ENCODE measurements around the gene LRP11. TPM values are rescaled to one million over a fixed set of nuclear protein-coding genes. Genes with fewer than 3 reads are reported as not detected.
"Not testable (repeated sequence)": the region's sequence is repeated elsewhere in the genome, so short reads cannot be mapped to it uniquely, and the experiment has no call there.

LRP11 gene
- total RNA-seq, 1 experiment from 2014 or later = 43.9 TPM

GRCh38 chr6:149897855-149898744 lies 33.9 kb upstream of the LRP11 start, which contains the start of gene RAET1E:
Gene RAET1E (minus strand): TSS chr6:149898113. CDS start chr6:149890901, 7,212 bp downstream.
- DNase-seq (ENCODE audit: low spot score) = no peak

DNA sequence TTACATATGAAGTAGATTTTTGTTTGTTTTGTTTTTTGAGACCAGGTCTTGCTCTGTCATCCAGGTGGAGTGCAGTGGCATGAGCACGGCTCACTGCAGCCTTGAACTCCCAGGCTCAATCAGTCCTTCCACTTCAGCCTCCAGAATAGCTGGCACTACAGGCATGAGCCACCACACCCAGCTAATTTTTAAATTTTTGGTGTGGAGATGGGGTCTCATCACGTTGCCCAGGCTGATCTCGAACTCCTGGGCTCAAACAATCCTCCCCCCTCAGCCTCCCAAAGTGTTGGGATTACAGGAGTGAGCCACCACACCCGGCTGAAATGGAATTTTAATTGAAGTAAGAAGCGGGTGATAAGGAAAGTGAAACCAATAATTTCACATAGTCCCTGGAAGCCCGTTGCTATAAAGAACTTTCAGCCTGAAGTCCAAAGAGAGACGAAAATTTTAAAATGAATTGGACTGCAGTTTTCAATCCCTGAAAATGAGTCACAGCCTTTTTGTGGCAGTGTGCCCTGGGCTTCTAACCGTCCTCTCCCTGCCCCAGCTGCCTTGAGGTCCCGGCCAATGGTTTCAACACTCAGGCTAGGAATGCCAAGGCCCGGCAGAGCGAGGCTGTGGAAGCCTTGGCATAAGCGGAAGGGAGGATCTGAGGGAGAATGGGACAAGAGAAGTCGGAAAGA lies 33.0 kb upstream of the LRP11 start:
- peak; percentile 85 for DNase-seq (ENCODE audit: low spot score)

DNA sequence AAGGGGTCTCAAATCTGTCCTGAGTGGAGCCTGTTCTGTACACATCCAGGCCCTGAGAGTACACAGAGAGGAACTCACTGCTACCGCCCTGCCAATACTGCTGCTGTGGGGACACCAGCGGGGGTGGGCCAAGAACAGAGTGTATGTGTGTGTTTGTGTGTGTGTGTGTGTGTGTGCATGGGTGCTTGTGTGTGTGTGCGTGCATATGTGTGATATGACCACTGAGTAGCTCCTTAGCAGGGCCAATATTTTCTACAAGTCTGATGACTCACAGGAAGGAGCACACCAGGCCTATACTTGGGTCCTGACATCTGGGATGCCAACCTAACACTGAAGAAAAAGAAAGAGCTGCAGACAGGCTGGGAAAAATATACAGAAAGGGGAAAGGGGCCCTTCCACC lies 32.3 kb upstream of the LRP11 start:
- peak; percentile 36 for DNase-seq (ENCODE audit: low spot score)

GRCh38 chr6:149895833-149896271 lies 31.7 kb upstream of the LRP11 start:
- DNase-seq (ENCODE audit: low spot score) = peak; percentile 90

GRCh38 chr6:149895048-149895590 lies 31.0 kb upstream of the LRP11 start:
- peak; percentile 65 for DNase-seq (ENCODE audit: low spot score)

DNA sequence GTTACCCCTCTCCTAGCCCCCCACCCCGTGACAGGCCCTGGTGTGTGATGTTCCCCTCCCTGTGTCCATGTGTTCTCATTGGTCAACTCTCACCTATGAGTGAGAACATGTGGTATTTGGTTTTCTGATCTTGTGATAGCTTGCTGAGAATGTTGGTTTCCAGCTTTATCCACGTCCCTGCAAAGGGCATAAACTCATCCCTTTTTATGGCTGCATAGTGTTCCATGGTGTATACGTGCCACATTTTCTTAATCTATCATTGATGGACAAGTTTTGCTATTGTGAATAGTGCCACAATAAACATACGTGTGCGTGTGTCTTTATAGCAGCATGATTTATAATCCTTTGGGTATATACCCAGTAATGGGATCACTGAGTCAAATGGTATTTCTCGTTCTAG lies 27.7 kb upstream of the LRP11 start:
- DNase-seq (ENCODE audit: low spot score) = not testable (repeated sequence)

DNA sequence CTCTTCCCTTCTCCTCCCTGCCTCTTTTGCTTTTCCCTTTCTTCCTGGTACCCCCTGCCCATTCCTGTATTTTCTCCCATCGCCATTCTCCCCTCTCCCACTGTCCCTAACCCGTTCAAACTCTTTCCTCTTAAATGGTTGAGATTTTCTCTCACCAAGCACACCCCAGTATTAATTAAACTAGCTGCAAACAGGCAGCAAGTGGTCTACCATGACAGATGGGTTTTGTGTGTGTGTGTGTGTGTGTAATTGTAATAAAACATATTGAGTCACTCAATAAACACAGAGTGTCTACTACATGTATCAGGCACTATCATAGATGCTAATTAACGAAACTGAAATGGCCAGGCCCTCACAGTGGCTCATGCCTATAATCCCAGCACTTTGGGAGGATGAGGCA lies 27.1 kb upstream of the LRP11 start:
- DNase-seq (ENCODE audit: low spot score) = no peak

- DNase-seq (ENCODE audit: low spot score) = no peak
Observed at GRCh38 chr6:149890629-149891045, 26.5 kb upstream of the LRP11 start.

GRCh38 chr6:149889326-149889725 lies 25.2 kb upstream of the LRP11 start:
- no peak for DNase-seq (ENCODE audit: low spot score)

- no peak for DNase-seq (ENCODE audit: low spot score)
Observed at GRCh38 chr6:149888659-149889058, 24.5 kb upstream of the LRP11 start.

- DNase-seq (ENCODE audit: low spot score) = no peak
Observed at GRCh38 chr6:149888093-149888492, 23.9 kb upstream of the LRP11 start.

DNA sequence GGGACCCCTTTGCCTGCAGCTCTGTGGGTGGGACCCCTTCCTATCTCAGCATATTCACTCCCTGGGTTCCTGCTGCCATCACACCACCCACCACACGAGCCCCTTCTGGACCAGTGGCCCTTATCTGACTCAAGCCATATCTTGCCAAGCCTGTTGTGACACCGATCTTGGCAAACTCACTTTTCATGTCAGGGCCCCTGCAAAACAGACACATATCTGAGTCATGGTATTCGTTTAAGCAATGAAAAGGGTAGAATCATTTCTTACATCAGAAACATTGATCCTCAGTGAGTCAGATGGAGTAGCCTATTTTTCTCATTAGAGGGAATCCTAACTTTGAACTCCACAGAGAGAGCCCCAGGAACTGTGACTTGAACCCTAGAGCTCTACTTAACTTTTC lies 23.2 kb upstream of the LRP11 start:
- DNase-seq (ENCODE audit: low spot score) = no peak

DNA sequence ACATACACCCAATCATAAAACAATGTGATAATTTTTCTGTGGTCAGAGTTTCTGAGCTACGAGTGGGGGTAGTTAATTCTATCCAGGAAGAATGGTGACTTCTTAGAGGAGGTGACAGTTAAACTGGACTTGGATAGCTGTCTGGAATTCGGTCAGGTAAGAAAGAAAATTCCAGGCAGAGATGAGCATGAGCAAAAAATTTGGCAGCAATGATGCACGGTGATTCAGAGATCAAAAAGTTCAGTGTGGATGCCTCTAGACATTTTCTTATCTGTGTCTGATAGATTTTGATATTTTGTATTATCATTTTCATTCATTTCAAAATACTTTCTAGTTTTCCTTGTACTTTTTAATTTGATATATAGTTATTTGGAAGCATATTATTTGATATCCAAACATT lies 21.7 kb upstream of the LRP11 start:
- DNase-seq (ENCODE audit: low spot score) = no peak

GRCh38 chr6:149884617-149885016 lies 20.5 kb upstream of the LRP11 start:
- DNase-seq (ENCODE audit: low spot score) = no peak

GRCh38 chr6:149884215-149884614 lies 20.1 kb upstream of the LRP11 start:
- DNase-seq (ENCODE audit: low spot score) = no peak

GRCh38 chr6:149881860-149882259 lies 17.7 kb upstream of the LRP11 start:
- no peak for DNase-seq (ENCODE audit: low spot score)

GRCh38 chr6:149881066-149881766 lies 17.1 kb upstream of the LRP11 start:
- no peak for DNase-seq (ENCODE audit: low spot score)

GRCh38 chr6:149877659-149878058 lies 13.5 kb upstream of the LRP11 start:
- DNase-seq (ENCODE audit: low spot score) = no peak

- DNase-seq (ENCODE audit: low spot score) = no peak
Observed at GRCh38 chr6:149876241-149876933, 12.2 kb upstream of the LRP11 start.

DNA sequence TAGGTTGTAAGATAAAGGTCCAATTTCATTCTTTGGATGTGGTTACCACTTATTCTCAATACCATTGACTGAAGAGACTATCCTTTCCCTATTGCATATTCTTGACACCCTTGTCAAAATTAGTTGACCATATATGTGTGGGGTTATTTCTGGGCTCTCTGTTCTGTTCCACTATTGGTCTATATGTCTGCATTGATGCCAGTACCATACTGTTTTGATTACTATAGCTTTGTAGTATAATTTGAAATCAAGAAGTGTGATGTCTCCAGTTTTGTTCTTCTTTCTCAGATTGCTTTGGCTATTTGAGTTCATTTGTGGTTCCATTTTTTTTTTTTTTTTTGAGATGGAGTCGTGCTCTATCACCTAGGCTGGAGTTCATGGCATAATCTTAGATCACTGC lies 8.1 kb upstream of the LRP11 start:
- DNase-seq (ENCODE audit: low spot score) = no peak

DNA sequence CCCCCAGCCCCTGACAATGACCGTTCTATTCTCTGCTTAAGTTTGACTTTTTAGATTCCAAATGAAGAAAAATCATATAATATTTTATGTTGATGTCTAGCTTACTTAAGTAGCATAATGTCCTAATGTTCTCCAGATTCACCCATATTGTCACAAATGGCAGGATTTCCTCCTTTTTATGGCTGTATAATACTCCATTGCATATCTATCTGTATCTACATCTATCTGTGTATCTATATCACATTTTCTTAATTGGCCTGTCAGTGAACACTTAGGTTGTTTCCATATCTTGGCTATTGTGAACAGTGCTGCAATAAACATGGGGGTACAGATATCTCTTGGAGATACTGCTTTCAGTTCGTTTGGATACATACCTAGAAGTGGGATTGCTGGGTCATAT lies 7.0 kb upstream of the LRP11 start:
- no peak for DNase-seq (ENCODE audit: low spot score)

Data from A172 (cell line).